CD4-positive, alpha-beta T cell treated with Interleukin-21 for 1 hour (primary cell): ENCODE results near the gene RAPGEF4.

Source experiments
- DNase-seq: peaks from one replicate; pipeline ENCODE4 v3.0.0-alpha.2; 2020

RAPGEF4 gene

DNA sequence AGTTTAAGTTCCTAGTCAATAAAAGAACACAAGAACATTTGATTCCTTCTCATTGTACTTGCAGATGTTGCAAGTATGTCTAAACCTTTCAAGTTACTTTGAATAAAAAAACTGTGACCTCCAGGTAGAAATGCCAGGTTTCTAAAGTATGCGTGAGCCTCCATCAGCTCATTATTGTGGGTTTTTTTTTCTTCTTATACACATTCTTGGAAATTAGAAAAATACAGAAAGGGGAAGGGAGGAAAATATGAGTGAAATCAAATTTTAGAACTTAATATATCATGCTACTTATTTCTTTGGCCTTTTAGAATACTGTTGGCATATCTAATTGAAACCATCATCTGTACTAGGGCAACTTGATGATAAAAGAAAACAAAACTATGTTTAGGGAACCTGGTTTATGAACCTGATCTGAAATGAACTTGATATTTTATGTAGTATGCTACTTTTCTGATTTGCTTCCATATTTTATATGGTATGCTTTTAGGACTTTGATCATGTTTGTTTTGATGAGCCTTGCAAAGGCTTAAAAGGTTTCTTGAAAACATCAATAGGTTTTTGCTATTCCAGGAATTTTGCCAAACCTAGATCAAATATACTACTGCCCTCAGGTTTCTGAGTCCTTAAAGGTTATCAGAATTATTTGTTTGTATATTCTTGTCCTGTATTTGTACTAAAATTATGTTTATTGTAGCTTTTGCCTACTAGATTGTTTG is 209.3 kb downstream of the RAPGEF4 start:
- DNase-seq, result no peak

DNA sequence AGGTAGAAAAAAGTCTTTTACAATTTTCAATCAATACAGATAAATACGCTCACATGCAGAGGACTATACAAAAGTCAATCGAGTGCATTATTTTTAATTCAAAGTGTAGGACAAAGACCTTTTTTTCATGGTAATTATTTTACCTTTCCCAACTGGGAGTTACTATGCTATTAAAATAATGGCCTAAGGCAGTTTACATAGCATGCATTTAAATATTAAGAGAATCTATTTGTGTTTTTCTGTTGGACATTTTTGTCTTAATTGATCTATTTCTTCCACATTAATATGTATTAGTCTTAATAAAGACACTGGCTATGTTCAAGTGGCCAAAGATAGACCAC is 209.8 kb downstream of the RAPGEF4 start:
- DNase-seq, result no peak

DNA sequence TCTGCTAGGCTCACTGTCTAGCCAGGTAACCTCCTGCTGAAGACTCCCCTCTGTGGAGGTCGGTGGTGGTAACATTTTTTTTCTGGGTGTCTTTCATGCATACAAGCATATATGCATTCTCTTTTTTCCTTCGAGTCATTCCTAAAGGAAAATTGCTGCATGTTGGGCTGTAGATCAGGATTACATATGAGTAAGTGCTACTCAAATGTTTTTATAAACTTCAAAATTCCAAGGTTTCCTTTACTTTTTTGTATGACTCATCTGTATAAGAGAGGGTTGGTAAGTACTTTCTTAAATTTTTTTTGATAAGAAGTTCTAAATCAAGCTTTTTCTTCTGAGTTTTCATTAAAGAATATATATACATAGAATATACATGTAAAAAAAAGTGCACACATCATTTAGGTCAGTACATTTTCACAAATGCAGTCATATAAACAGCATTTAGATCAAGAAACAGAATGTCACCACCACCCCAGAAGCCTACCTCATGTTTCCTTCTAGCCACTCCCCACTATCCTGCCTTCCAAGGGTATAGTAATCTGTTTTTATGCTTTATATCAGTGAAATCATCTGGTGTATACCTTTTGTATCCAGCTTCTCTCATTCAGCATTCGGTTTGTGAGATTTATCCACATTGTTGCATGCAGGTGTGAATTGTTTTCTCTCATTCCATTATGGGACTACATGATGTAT is 212.0 kb downstream of the RAPGEF4 start:
- no peak for DNase-seq

DNA sequence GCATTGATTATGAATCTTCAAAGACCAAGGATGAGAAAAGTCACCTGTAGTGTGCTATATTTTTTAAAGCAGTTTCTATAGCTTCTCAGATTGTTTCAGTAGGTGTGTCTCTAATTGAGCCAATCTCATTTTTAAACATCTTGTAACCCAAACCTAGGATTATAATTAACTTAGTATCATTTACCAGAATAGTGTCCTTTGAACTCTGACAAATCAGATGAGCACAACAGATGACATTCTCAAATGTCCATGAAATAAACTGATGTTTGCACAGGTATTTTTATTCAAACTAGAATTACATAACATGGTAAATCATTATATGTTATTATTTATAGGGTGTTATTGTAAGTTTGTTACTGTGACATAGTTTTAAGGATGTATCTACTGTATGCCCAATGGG is 213.9 kb downstream of the RAPGEF4 start:
- no peak for DNase-seq

DNA sequence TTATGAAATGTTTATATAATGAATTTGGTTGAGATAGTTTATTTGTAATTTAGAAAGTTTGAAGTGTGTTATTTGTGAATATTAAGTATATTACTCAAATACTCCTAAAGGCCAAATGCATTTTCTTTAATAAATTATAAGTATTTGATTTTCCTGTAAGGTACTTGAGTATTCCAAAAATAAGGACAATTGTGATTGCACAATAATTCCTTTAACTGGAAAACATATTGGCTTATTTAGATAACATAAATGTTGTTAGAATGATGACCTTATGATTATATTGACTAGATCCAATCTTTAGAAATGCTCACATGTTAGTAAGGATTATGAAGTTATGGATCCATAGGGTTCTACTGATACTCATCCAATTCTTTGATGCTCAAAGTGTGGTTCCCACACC is 214.9 kb downstream of the RAPGEF4 start:
- no peak for DNase-seq

DNA sequence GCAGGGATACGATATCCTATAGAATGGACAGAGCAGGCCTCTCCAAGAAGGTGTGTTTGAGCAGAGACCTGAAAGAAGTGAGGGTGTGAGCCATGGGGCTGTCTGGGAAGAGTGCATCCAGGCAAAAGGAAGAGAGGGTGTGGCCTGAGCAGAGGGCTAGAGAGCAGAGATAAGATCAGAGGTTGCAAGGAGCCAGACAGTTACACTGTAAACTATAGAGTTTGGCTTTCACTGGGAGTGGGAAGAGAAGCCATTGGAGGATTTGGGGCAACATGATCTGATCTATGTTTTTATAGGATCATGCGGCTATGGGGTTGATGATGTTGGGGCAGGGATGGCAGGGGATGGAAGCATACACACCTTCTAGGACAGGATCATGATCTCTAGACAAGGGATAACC is 215.9 kb downstream of the RAPGEF4 start:
- no peak for DNase-seq

DNA sequence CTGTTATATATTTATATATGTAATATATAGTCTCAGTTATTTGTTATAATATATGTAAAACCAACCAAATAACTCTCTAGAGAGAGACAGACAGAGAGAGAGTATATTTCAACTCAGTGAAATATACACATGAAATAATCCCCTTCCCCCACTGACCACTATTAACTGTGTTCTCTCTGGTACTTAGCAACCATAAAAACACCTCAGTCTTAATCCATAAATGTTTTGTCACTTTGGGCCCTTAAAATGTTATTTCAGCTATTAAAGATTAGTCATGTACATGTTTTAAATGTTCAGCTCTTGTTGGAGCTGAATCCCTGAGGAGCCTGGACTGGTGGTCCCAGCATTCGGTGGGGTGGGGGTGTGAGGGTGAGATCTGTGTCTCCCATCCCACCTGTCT is 217.8 kb downstream of the RAPGEF4 start:
- DNase-seq, result no peak

DNA sequence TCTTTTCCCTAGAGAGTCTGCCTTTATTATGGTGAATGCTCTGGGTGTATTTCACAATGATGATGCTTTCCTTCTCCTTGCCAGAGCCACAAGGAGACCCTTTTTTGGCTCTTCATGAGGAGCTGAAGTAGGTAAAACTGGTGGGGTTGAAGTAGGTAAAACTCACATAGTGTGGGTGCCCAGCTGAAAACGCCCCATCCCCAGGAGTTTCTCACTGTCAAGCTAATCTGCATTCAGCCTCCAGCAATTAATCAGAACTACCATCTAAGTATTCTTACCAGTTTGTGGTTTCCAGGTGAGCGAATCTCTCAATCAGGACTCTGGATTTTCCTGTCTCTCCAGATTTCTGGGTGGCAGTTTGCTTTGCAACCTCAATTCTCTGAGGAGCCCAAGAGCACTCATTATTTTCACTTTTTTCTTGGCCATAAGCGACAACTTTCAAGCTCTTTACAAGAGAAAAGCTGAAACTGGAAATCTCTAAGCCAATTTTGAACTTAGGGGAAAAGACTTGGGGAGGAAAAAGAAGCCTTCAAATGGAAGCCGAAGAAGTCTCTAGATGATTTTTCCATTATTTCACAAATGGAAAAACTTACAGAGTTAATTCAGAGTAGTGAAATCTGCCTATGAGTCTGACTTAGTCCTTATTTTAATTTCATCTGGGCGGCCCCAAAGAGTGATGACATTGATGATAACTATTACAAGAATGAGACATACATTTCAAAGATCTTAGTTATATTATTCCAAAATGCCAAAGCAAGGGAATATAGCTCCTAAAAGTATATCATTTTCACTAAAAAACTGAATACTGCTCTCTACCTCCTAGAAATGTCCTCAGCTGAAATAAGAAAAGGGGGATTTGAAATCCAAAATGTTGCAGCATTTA is 218.6 kb downstream of the RAPGEF4 start:
- no peak for DNase-seq

DNA sequence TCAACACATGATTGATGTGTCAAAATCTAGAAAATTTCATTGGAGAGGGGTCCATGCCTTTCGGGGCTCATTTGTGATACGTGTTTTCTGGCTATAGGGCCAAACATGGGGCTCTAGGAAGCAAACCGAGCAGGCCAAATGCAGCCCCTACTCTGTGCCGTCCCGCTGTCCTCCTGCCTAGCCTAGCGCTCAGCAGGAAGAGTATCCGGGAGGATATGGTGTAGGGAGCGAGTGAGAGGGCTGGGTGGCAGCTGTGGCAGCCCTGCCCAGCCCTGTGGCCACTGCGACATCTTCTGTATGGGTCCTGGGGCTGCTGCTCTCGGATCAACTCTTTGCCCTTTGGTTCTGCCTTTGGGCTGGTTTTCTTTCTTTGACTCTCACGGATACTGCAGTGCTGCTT is 219.9 kb downstream of the RAPGEF4 start:
- no peak for DNase-seq

DNA sequence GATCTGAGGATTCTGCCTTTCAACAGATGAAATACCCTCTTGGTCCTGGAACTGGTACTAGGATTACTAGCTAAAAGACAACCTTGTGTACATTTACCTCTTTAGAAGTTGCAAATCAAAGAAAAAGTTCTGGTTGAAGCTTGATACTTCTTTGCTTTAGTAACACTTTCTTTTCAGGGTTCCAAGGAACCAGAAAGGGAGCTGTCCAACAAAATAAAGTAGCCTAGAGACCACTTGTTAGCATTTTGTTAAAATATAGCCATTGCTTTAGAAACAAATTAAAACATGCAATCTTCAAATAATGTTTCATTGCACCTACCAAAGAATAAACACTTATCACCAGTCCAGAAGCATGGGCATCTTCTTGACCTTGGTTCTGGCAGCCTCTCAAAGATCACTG is 222.1 kb downstream of the RAPGEF4 start:
- DNase-seq, result no peak

DNA sequence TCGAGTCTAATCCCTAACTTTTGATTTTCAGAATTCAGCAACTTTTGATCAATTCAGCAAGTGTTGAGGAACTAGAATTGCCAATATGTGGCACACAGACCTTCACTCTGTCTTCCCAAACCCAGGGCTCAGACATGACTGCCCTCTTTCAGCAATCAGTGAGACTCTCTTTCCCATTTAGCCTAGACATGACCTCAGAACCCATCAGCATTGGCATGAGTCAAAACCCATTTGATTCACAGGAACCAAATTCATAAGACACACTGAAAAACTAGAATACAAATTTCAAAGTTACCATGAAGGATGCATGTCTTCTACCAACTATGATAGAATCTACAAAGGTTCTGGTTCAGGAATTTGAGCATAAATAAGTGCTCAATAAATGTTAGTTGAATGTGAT is 226.4 kb downstream of the RAPGEF4 start:
- no peak for DNase-seq

DNA sequence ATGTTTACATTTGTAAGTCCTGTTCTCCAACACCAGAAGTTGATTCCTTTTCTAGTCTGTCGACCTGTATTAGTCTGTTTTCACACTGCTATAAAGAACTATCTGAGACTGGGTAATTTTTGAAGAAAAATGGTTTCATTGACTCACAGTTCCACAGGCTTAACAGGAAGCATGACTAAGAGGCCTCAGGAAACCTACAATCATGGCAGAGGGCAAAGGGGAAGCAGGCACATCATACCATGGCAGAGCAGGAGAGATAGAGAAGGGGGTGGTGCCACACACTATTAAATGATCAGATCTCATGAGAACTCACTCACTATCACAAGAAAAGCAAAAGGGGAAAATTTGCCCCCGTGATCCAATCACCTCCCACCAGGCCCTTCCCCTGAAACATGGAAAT is 227.2 kb downstream of the RAPGEF4 start:
- peak; percentile 4 for DNase-seq

DNA sequence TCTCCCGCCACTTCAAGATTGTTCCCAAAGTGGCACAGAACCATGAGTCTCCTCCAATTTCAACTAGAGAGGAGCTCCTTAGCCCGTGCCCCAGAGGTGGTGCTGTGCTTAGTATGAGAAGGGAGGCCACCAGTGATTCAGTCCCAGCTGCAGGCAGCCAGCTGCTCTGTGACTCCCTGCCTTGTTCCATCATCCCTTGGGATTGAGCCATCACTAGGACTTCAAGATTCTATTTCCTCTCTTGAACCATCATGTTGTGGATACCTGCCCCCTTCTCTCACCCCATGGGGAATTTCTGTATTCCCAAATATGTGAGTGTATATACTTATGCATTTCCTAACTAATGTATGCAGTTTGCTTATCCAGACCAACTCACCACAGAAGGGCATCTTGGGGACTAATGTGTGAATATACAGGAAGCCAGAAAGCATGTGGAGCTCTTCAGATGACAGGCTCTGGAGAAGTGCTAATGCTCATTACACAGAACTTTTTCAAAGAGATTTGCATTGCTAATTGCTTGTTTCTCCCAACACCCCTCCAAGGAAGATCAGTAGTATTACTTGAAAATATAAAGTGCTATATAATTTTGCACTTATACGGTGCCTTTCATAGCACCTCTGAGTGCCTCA is 229.0 kb downstream of the RAPGEF4 start:
- DNase-seq, result no peak

DNA sequence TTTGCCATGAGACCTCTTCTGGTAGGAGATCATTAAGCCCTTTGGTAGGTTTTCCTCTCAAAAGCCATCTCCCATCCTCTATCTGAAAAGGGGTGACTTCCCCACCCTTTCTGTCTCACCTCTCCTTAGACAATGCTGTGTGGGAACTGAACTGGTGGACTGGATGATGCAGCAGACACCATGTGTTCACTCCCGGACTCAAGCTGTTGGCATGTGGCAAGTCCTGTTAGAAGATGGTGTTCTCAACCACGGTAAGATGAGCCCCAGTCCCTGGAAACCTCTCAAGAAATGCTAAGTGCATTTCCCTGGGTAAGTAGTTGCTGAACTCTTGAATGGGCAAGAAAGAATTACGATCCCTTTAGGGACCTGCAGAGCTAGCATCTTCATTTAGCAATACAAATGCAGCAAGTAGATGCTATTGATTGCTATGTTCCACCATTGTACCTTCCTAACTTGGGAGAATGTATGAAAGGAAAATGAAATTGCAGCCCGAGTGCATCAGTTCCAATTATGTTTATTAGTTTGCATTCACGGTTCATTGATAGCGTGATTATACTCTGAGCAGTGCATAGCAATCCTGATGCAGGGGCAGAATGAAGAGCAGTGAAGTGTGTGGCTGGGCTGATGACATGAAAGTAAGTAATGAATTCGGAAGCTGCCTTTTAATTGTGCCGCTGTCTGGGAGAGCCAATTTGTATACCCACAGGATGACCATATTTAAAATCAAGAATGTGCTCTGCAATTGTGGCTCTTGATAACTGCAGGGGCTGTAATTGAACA is 230.0 kb downstream of the RAPGEF4 start:
- no peak for DNase-seq

DNA sequence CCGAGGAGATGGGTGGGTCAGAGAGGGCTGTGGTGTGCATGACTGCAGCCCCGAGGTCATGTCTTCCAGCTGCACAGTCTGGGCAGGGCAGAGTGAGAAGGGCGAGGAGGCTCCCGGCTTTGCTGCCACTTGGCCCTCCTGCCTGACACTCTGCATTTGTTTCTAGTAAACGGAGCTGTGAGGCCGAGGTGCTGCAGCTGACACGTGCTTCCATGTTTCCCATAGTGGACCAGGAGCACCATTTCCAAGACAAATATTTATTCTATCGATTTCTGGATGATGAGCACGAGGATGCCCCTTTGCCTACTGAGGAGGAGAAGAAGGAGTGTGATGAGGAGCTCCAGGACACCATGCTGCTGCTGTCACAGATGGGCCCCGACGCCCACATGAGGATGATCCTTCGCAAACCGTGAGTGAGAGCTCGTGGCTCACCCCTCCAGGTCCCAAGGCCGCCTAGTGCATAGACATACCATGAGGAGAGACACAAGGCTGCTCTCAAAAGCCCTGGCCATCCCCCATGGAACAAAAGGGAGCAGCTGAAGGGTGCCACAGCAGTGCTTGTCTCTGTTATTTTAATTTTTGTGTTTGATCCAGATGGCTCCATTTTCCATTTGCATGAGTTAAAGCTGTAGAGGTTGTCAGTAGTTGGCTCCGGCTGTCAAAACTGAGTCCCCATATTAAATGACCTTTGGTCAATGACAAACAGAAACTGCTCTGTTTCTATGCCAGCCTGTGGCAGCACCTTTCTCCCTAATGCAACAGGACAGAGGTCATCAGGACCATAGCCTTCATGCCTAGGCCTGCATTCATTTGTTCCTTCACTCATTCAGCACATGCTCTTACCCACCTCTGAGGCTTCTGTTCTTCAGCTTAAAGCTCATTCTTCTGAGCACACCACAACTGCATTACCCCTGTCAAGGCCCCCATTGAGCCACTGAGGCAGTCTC is 231.7 kb downstream of the RAPGEF4 start:
- no peak for DNase-seq

DNA sequence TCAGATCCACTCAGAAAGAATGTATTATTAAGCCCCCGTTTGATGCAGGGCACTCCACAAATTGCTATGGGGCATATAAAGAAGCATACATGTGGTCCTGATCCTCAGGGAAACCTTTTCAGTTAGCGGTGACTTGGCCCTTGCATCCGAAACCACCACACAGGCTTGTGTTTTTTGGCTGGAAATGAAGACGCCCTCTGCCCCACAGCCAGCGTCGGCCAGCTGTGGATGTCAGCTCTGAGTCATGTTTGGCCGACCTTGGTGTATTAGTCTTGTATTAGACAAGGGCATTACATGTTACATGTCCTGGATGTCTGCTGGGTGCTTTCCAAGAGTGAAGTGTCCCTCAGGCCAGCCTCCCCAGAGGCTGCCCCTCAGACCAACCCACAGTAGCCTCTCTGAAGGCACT is 232.4 kb downstream of the RAPGEF4 start:
- no peak for DNase-seq

DNA sequence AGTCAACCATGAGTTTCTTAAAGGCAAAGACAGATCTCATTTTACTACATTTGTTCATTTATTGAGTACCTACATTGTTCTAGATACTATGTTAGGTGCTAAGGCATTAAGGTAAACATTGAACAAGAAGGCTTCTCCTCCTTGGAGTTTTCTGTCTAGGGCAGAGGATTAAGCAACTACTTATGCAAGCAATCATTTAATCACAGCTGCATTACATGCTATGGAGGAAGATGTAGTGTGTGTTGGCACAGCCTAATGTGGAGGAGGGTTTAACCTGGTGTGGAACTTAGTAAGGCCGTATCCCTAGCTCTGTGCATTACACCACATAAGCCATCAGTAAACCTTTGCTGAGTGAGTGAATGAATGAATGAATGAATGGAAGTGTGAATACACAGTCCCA is 233.5 kb downstream of the RAPGEF4 start:
- no peak for DNase-seq

DNA sequence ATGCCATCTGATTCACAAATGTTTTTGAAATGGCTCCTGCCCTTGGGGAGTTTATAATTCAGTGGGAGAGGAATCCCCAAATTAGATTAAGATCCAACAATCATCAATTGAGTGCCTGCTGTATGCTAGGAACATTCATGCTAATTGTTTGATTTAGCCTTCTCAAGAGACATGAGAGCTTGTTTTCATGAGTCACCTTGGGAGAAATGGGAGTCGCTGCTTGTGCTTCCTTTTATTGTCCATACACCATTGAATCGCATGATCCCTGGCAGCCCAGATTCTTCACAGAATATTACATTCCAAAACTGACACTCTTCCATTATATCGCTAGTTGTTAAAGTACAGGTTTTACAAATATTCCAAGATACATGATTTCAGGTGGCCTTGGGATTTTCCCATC is 234.0 kb downstream of the RAPGEF4 start:
- DNase-seq, result no peak

DNA sequence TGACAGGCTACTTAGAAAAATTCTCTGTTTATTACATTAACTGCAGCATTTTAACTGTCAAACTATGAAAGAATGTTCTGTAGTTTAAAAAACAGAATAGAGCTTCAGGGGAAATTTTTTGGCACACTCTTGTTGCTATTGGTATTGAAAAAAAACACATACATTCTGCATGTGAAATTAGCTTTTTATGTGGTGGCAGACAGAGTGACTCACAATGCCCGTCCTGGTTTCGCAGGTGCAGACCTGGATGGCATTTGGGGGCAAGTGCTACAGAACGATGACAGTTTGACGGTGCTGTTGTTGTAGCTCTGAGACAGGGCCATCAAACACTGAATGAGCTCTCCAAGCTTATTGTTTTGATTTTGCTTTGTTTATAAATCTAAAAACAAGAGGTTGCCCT is 235.0 kb downstream of the RAPGEF4 start:
- peak; percentile 25 for DNase-seq

DNA sequence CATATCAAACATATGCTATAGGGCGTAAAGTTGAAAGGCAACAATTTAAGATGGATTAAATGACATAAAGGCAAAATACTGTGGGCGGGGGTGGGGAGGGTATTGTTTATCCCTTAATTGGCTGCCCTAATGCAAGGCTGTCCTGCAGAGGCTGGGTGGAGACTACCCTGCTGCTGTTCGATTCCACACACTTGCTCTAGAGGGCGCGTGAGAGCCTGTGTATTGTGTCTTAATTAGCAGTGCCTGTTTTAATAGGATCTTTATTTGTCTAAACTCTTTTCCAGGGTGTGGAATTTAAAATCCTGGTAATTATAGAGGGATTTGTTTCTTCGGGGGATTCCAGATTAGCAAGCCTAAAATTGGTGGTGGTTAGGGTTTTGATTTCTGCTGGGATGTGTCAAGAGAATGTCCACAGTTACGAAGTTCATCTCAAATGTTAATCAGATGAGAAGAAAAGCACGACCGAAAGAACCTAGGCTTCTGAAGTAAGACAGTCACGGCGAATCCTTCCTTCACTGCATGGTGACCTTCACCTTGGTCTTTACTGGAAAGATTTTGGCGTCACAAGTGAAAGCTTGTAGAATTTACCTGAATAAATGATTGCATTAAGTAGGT is 236.5 kb downstream of the RAPGEF4 start:
- DNase-seq, result peak; percentile 13

DNA sequence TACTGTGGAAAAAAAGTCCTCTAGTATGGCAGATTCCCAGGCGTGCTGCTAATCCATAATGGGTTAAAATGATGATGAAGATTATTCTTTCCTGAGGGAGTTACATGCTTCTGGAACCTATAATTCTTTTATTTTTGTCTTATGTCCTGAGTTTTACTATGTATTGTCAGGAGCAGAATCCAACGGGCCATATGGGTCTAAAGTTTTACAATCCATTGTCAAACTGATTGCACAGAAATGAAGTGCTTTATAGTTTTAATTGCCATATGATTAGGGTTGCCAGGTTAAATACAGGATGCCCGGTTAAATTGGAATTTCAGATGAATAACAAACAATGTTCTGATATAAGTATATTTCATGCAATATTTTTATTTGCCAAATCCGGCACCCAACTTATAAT is 239.1 kb downstream of the RAPGEF4 start:
- DNase-seq, result no peak
